Myocyte (in vitro differentiated cells): ENCODE data around the gene NTHL1. TPM values are rescaled to one million over a fixed set of nuclear protein-coding genes. Genes with fewer than 3 reads are reported as not detected.

Source experiments
- DNase-seq: peaks from one replicate; pipeline ENCODE4 v3.0.0-alpha.2; 2012; ENCODE audit warnings: low read depth
- total RNA-seq: library from RNA; depleted of rRNA; stranded (reverse); fragments of >200 nt; gene quantifications from 2 replicates; pipeline ENCODE4 v1.2.3, GENCODE V29; 2014

The NTHL1 gene
- total RNA-seq, 1 donor from 2014 or later = 17.3 TPM

GRCh38 chr16:2031081-2031577 lies 16.5 kb downstream of the NTHL1 start:
- no peak for DNase-seq

GRCh38 chr16:2030036-2030435 lies 17.6 kb downstream of the NTHL1 start:
- no peak for DNase-seq

GRCh38 chr16:2029350-2029749 lies 18.3 kb downstream of the NTHL1 start:
- no peak for DNase-seq

- no peak for DNase-seq
These were observed 18.9 kb downstream of the NTHL1 start for GRCh38 chr16:2028620-2029220.

GRCh38 chr16:2028146-2028545 lies 19.5 kb downstream of the NTHL1 start:
- DNase-seq = no peak

GRCh38 chr16:2027024-2028010 lies 20.3 kb downstream of the NTHL1 start:
- DNase-seq = no peak

GRCh38 chr16:2026461-2027023 lies 21.1 kb downstream of the NTHL1 start, which contains the start of gene NHERF2:
Gene NHERF2 (plus strand): TSS chr16:2026902. CDS start chr16:2027006, 104 bp downstream.
- no peak for DNase-seq

GRCh38 chr16:2025878-2026460 lies 21.7 kb downstream of the NTHL1 start:
- no peak for DNase-seq

GRCh38 chr16:2025251-2025650 lies 22.4 kb downstream of the NTHL1 start:
- no peak for DNase-seq

GRCh38 chr16:2024032-2024420 lies 23.6 kb downstream of the NTHL1 start:
- DNase-seq = no peak

- peak; percentile 88 for DNase-seq
These were observed 24.3 kb downstream of the NTHL1 start for GRCh38 chr16:2023092-2024031.

- DNase-seq = no peak
These were observed 24.9 kb downstream of the NTHL1 start for GRCh38 chr16:2022723-2023091.

- DNase-seq = no peak
These were observed 27.5 kb downstream of the NTHL1 start for GRCh38 chr16:2019921-2020831.

- no peak for DNase-seq
These were observed 28.1 kb downstream of the NTHL1 start, which contains the start of gene NPW for GRCh38 chr16:2019518-2019920. Gene NPW (plus strand): TSS chr16:2019785.

- no peak for DNase-seq
These were observed 31.2 kb downstream of the NTHL1 start for GRCh38 chr16:2016407-2016922.

- no peak for DNase-seq
These were observed 31.8 kb downstream of the NTHL1 start for GRCh38 chr16:2015947-2016208.

- DNase-seq = no peak
These were observed 32.3 kb downstream of the NTHL1 start for GRCh38 chr16:2015117-2015946.

- no peak for DNase-seq
These were observed 34.1 kb downstream of the NTHL1 start for GRCh38 chr16:2013527-2013926.
